Measurements from ENCODE around the gene PRSS38.

DNA sequence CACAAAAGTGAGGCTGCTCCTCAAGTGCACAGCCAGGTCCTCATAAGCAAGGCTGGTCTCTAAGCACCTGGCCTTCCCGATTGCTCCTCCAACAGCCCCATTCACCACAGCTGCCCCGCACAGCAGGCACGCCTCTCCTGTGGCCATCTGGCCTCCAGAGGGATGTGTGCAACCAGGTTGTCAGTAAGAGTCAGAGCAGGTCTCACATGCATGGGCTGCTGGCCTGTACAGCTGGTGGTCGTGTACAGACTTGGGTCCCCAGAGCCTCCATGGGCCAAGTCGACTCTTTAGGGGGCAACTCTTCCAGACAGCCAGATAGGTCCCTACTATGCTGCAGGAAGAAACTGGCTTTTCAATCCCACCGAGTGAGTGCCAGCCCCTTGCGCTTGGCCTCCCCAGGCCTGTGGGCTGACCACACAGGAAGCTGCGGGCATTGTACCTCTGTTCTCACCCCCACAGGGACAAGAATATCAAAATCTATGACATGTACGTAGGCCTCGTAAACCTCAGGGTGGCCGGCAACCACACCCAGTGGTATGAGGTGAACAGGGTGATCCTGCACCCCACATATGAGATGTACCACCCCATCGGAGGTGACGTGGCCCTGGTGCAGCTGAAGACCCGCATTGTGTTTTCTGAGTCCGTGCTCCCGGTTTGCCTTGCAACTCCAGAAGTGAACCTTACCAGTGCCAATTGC is 1.4 kb downstream of the PRSS38 start:
- TF ChIP-seq, protein P1, sequence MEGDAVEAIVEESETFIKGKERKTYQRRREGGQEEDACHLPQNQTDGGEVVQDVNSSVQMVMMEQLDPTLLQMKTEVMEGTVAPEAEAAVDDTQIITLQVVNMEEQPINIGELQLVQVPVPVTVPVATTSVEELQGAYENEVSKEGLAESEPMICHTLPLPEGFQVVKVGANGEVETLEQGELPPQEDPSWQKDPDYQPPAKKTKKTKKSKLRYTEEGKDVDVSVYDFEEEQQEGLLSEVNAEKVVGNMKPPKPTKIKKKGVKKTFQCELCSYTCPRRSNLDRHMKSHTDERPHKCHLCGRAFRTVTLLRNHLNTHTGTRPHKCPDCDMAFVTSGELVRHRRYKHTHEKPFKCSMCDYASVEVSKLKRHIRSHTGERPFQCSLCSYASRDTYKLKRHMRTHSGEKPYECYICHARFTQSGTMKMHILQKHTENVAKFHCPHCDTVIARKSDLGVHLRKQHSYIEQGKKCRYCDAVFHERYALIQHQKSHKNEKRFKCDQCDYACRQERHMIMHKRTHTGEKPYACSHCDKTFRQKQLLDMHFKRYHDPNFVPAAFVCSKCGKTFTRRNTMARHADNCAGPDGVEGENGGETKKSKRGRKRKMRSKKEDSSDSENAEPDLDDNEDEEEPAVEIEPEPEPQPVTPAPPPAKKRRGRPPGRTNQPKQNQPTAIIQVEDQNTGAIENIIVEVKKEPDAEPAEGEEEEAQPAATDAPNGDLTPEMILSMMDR (IDR thresholded peaks at IDR 0.05) = no peak
- no peak for TF ChIP-seq POLR2A (IDR thresholded peaks at IDR 0.05; ENCODE audit: low read length)
- TF ChIP-seq CEBPB (IDR thresholded peaks at IDR 0.05) = no peak
